Hepatocyte (in vitro differentiated cells): ENCODE results near the gene WDR86. TPM values are rescaled to one million over a fixed set of nuclear protein-coding genes. Genes with fewer than 3 reads are reported as not detected.

Experiments used
- DNase-seq: peaks from one replicate; pipeline ENCODE4 v3.0.0-alpha.2; 2016; ENCODE audit warnings: low spot score
- H2AFZ ChIP-seq: fragments of 200-600 bp; sonication (generic); 2 replicates; pipeline ENCODE4 v1.6.0; 2016; ENCODE audit warnings: antibody characterized with exemption, mild to moderate bottlenecking
- H3K27ac ChIP-seq: fragments of 200-600 bp; sonication (generic); 2 replicates; pipeline ENCODE4 v1.5.1; 2016; ENCODE audit warnings: mild to moderate bottlenecking
- H3K27me3 ChIP-seq: fragments of 200-600 bp; sonication (generic); 2 replicates; pipeline ENCODE4 v1.6.1; 2016
- H3K36me3 ChIP-seq: fragments of 200-600 bp; sonication (generic); replicated peaks from 2 replicates; pipeline ENCODE4 v1.5.1; 2016; ENCODE audit warnings: low read depth; ENCODE audit not compliant: insufficient read depth
- H3K4me1 ChIP-seq: fragments of 200-600 bp; sonication (generic); 2 replicates; pipeline ENCODE4 v1.5.1; 2016; ENCODE audit warnings: mild to moderate bottlenecking, moderate library complexity; ENCODE audit not compliant: insufficient read depth
- H3K4me2 ChIP-seq: fragments of 200-600 bp; sonication (generic); 2 replicates; pipeline ENCODE4 v1.6.0; 2016
- H3K4me3 ChIP-seq: fragments of 200-600 bp; sonication (generic); 2 replicates; pipeline ENCODE4 v1.5.1; 2016; ENCODE audit warnings: mild to moderate bottlenecking
- H3K79me2 ChIP-seq: fragments of 200-600 bp; sonication (generic); 2 replicates; pipeline ENCODE4 v1.6.0; 2017; ENCODE audit warnings: mild to moderate bottlenecking
- H3K9me2 ChIP-seq: fragments of 200-600 bp; sonication (generic); replicated peaks from 2 replicates; pipeline ENCODE4 v1.6.0; 2017; ENCODE audit warnings: mild to moderate bottlenecking; ENCODE audit not compliant: insufficient read depth
- H3K9me3 ChIP-seq: fragments of 200-600 bp; sonication (generic); 2 replicates; pipeline ENCODE4 v1.5.1; 2016; ENCODE audit warnings: low read depth, mild to moderate bottlenecking
- H4K20me1 ChIP-seq: fragments of 200-600 bp; sonication (generic); 2 replicates; pipeline ENCODE4 v1.6.0; 2016; ENCODE audit warnings: mild to moderate bottlenecking; ENCODE audit not compliant: insufficient read depth, poor library complexity, severe bottlenecking
- CTCF ChIP-seq: fragments of 200-600 bp; sonication (generic); IDR thresholded peaks from 2 replicates; pipeline ENCODE4 v1.5.1; 2016; ENCODE audit warnings: antibody characterized with exemption, mild to moderate bottlenecking; ENCODE audit not compliant: poor library complexity
- EZH2 ChIP-seq: fragments of 200-600 bp; sonication (generic); IDR thresholded peaks from 2 replicates; pipeline ENCODE4 v1.6.1; 2016; ENCODE audit warnings: antibody characterized with exemption, mild to moderate bottlenecking, borderline replicate concordance
- EZH2phosphoT487 ChIP-seq: fragments of 200-600 bp; sonication (generic); IDR thresholded peaks from one replicate; pipeline ENCODE4 v1.6.1; 2018; ENCODE audit warnings: antibody characterized with exemption, mild to moderate bottlenecking, low read depth, moderate library complexity; ENCODE audit not compliant: unreplicated experiment, severe bottlenecking
- WGBS: methylation state at CpG from one replicate; pipeline ENCODE4 v1.1.6; 2016; ENCODE audit warnings: low lambda C conversion rate; ENCODE audit errors: missing lambda C conversion rate; 5-methylcytosine and 5-hydroxymethylcytosine counted together
- polyA plus RNA-seq: library from polyadenylated mRNA; unstranded; fragments of >200 nt; fragmentation: Nextera tagmentation; extraction: Ambion mirVana; gene quantifications from 2 replicates; pipeline ENCODE4 v1.2.1, GENCODE V29; 2016
- total RNA-seq: library from RNA; depleted of rRNA; stranded (reverse); fragments of >200 nt; gene quantifications from 2 replicates; pipeline ENCODE4 v1.2.3, GENCODE V29; 2014

WDR86 gene
- total and polyA plus RNA-seq, 2 experiments from 2014 or later, result 10.6 to 12.4 TPM

GRCh38 chr7:151351967-151352366 lies 57.9 kb downstream of the WDR86 start:
- H3K4me2 ChIP-seq, result no peak overlapping the region
- no peak overlapping the region for H3K27ac ChIP-seq
- no peak for DNase-seq
- H3K27me3 ChIP-seq, result no peaks in the 10 kb centered on the region
- no peaks in the 10 kb centered on the region for H4K20me1 ChIP-seq
- 95% methylated on average over 6 of the region's 6 CpGs for WGBS
- H3K9me3 ChIP-seq, result no peaks in the 10 kb centered on the region
- peaks cover 7% of the 10 kb centered on the region for H3K79me2 ChIP-seq
- H3K4me3 ChIP-seq, result no peak overlapping the region
- H3K36me3 ChIP-seq, result no peaks in the 10 kb centered on the region
- H2AFZ ChIP-seq, result no peak overlapping the region
- H3K4me1 ChIP-seq, result no peaks in the 10 kb centered on the region
- no peaks in the 10 kb centered on the region for H3K9me2 ChIP-seq
- TF ChIP-seq EZH2 (no peak), EZH2phosphoT487 (no peak), CTCF (no peak)

GRCh38 chr7:151351027-151351426 lies 58.8 kb downstream of the WDR86 start:
- no peaks in the 10 kb centered on the region for H4K20me1 ChIP-seq
- DNase-seq, result no peak
- no peaks in the 10 kb centered on the region for H3K9me3 ChIP-seq
- H3K36me3 ChIP-seq, result no peaks in the 10 kb centered on the region
- H3K9me2 ChIP-seq, result no peaks in the 10 kb centered on the region
- no peak overlapping the region for H3K27ac ChIP-seq
- peaks cover 8% of the 10 kb centered on the region for H3K4me1 ChIP-seq
- 71% methylated on average over 8 of the region's 8 CpGs for WGBS
- H3K79me2 ChIP-seq, result peaks cover 7% of the 10 kb centered on the region
- no peak overlapping the region for H3K4me2 ChIP-seq
- H2AFZ ChIP-seq, result no peak overlapping the region
- no peak for TF ChIP-seq EZH2
- TF ChIP-seq EZH2phosphoT487, result no peak
- no peak for TF ChIP-seq CTCF
- no peak overlapping the region for H3K4me3 ChIP-seq
- no peaks in the 10 kb centered on the region for H3K27me3 ChIP-seq

GRCh38 chr7:151349507-151349853 lies 60.4 kb downstream of the WDR86 start:
- Histone ChIP-seq H3K27me3 (no peaks in the 10 kb centered on the region), H2AFZ (no peak overlapping the region), H3K4me2 (peak overlapping the region; percentile 64), H3K9me2 (no peaks in the 10 kb centered on the region), H3K79me2 (peaks cover 10% of the 10 kb centered on the region), H3K9me3 (no peaks in the 10 kb centered on the region), H3K27ac (peak overlapping the region; percentile 54), H3K4me1 (peaks cover 14% of the 10 kb centered on the region), H3K36me3 (no peaks in the 10 kb centered on the region), H4K20me1 (no peaks in the 10 kb centered on the region), H3K4me3 (no peak overlapping the region)
- 87% methylated on average over 5 of the region's 5 CpGs for WGBS
- TF ChIP-seq CTCF, result no peak
- TF ChIP-seq EZH2, result no peak
- TF ChIP-seq EZH2phosphoT487, result no peak
- no peak for DNase-seq

GRCh38 chr7:151348970-151349369 lies 60.9 kb downstream of the WDR86 start:
- no peaks in the 10 kb centered on the region for H3K27me3 ChIP-seq
- peak overlapping the region; percentile 54 for H3K27ac ChIP-seq
- H3K4me3 ChIP-seq, result no peak overlapping the region
- H2AFZ ChIP-seq, result no peak overlapping the region
- peaks cover 14% of the 10 kb centered on the region for H3K4me1 ChIP-seq
- DNase-seq, result no peak
- peaks cover 14% of the 10 kb centered on the region for H3K79me2 ChIP-seq
- 94% methylated on average over 4 of the region's 4 CpGs for WGBS
- H3K4me2 ChIP-seq, result no peak overlapping the region
- H3K9me2 ChIP-seq, result no peaks in the 10 kb centered on the region
- TF ChIP-seq EZH2phosphoT487, result no peak
- TF ChIP-seq CTCF, result no peak
- TF ChIP-seq EZH2, result no peak
- H3K36me3 ChIP-seq, result no peaks in the 10 kb centered on the region
- no peaks in the 10 kb centered on the region for H3K9me3 ChIP-seq
- H4K20me1 ChIP-seq, result no peaks in the 10 kb centered on the region
